Amygdala (tissue), 56 donors: Measurements from ENCODE around the gene ANKRD23.

Experiments used
- DNase-seq, 56 donors: peaks; one replicate each; lab custom pipeline; 2025; lab: John Stamatoyannopoulos, UW

Gene ANKRD23

GRCh38 chr2:96839875-96840850, 3.7 kb downstream of the ANKRD23 start:
- no peak for DNase-seq

DNA sequence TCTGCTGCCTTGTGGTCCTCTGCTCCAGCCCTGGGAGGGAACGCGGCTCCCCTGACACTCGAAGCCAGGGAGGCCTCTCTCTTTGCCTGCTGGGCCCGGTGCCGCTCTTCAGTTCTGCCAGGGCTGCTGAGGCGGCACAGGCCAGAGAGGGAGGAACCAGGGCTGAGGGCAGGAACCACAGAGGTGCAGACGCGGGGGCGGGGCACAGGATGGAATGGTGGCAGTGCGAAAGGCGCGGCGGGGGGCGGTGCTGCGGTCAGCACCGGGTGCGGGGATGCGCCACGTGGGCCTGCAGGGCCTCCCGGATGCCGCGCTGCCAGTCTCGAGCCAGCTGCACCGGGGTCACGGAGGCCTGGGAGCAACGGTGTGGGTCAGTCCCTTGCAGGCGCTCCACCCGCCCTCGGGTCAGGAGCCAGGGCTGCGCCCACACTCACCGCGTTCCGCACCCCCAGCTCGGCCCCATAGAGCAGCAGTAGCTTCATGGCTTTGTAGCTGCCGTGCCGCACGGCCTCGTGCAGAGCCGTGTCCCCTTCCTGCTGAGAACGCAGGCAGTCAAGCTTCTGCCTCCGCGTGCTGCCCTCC, 4.4 kb downstream of the ANKRD23 start:
- no peak for DNase-seq

DNA sequence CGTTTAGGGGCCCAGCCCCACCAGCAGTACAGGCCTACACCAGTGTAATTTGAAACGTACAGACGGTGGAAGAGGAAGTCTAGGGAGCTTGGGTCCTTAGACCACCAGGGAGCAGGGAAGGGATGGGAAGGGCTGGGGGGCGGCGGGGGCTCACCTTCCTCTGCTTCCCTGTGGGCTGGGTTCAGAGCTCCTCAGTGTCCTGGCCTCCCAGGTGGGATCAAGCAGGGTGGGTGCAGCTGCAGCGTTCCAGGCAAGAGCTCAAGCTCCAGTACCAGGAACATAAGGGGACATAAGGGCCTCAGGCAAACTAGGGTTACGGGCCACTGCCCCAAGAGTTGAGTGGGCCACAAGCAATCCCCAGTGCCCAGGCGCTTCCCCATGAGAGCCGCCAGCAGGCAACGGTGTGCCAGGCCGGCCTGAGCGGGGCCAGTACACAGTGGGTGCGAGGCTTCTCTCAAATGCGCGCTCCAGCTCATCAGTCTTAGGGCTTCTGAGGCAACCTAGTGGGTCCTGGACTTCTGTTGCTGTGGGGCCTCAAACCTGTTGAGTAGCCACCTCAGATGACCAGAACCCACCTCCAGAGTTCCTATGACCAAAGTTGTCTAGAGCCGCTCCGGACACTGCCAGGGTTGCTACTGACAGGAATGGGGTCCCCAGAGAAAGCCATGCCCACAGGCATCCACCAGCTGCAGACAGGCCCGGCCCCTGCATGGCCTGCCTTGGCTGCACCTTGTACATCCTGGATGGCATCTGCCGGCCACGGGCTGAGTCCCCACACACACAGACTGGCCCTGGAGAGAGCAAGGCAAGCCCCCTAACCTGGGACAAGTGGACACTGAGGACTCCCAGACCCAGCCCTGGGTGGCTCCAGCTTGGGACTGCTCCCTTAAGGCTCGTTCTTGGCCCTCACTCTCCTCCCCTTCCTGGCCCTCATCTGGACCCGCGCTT, 5.2 kb downstream of the ANKRD23 start:
- DNase-seq, result no peak

- DNase-seq, result no peak
Measured at GRCh38 chr2:96837575-96837974, 6.2 kb downstream of the ANKRD23 start.

DNA sequence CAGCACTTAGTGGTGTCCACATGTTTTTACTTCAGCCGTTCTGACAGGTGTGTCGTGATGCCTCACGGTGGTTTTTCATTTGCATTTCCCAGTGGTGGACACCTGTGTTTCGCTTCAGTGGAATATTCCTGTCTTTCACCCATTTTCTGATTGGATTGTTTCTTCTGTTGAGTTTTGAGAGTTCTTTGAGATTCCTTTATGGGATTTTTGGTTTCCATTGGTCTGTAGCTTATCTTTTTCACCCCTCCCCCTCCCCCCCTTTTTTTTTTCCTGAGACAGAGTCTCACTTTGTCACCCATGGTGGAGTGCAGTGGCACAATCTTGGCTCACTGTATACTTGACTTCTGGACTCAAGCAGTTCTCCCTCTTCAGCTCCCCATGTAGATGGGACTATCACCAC, 8.0 kb downstream of the ANKRD23 start:
- DNase-seq, result no peak

GRCh38 chr2:96832754-96833507, 10.9 kb downstream of the ANKRD23 start:
- DNase-seq, result no peak

- no peak for DNase-seq
Measured at GRCh38 chr2:96832408-96832753, 11.4 kb downstream of the ANKRD23 start.

GRCh38 chr2:96831679-96832078, 12.1 kb downstream of the ANKRD23 start:
- DNase-seq, result no peak

GRCh38 chr2:96830044-96830562, 13.7 kb downstream of the ANKRD23 start:
- no peak for DNase-seq

DNA sequence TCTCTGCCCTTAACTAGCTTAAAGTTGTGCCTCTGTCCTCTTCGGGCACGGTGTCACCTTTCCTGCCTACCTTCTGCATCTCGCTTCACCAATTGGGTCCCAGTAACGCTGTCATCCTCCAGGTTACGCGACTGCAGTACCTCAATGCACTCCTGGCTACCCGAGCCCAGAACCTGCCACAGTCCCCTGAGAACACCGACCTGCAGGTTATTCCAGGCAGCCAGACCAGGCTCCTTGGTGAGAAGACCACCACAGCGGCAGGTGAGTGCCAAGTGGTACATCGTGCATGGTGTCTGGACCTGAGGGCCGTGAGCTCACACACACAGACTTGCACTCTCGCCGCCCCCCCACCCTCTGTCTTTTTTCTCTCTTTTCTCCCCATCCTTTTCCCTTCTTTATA, 14.9 kb downstream of the ANKRD23 start:
- no peak for DNase-seq

GRCh38 chr2:96828436-96828835, 15.4 kb downstream of the ANKRD23 start:
- no peak for DNase-seq

DNA sequence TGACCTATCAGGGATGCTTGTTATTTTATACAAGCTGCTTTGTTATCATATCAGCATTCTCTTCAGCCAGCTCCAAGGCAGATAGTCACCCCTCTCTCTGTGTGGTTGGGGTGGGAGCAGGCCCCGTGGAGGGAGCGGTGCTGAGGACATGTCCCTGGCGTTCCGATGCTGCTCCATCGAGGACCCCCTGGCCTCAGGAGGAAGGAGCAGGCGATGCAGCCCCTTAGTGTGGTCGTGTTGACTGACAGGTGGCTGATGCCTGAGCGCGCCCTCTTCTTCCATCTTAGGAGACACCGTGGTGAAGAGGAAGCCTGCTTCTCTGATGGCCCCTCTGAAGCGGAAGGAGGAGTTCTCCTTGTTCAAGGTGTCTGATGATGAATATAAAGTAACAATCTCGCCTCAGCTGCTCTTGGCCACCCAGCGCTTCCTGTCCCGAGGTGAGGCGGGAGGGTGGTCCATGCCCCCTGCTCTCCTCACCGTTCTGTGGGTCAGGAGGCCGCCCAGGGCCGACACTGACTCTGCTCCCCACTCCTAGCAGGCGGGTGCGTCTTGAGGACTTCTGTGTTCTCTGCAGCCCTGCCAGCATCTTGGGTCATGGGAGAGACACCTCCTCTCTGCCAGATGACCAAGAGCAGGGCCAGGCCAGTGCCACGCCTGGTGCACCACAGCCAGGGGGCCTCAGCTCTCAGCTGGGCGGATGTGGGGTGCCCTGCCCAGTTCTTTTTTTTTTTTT, 17.1 kb downstream of the ANKRD23 start:
- DNase-seq, result no peak

DNA sequence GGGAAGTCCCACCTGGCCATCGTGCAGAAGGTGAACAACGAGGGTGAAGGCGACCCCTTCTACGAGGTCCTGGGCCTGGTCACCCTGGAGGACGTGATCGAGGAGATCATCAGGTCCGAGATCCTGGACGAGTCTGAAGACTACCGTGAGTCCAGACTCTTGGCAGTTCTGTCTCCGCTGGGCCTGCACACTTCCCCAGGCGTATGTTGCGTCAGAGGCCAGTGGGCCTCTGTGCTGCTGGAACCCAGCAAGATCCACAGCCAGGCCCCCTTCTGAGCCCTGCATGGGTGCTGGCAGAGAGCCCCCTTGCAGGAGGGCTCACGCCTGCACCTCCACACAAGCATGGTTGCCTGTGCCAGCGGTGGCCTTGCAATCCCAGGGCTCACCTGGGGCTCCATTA, 18.8 kb downstream of the ANKRD23 start:
- no peak for DNase-seq

DNA sequence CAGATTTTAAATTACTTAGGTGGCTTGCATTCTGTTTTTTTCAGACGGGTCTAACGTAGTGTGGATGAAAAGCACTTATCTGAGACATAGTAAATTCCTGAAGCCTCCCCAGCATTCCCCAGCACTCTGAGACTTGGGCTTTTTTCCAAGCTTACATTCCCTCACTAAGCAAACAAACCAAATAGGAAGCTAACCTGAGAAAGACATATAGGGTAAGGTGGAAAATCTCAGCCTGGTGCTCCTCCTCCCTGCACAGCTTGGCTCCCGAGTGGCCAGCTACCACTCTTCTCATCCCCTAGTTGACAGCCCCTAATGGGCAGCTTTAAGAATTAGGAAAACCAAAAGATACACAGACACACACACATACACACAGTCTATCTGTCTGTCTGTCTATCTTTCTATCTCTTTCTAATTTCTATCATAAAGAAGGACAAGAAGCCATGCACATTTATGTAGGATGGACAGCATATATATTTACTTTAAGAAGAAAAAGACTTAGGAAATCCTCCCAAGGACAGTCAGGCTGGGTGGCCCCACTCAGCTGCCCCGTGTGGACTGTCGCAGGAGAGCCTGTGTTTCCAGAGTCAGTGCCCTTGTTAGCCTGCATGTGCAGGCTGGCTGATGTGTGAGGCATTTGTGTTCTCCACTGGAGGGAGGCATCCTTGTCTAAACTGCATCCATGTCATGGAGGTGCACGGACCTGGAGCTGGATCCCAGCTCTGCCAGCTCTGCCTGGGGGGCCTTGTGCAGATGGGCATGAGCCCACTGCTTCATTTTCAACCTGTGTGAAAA, 19.5 kb downstream of the ANKRD23 start:
- DNase-seq, result no peak

GRCh38 chr2:96823198-96823597, 20.6 kb downstream of the ANKRD23 start:
- no peak for DNase-seq

- peak in 1 of 56 donors; percentile 25 for DNase-seq
Measured at GRCh38 chr2:96822786-96823185, 21.0 kb downstream of the ANKRD23 start.

DNA sequence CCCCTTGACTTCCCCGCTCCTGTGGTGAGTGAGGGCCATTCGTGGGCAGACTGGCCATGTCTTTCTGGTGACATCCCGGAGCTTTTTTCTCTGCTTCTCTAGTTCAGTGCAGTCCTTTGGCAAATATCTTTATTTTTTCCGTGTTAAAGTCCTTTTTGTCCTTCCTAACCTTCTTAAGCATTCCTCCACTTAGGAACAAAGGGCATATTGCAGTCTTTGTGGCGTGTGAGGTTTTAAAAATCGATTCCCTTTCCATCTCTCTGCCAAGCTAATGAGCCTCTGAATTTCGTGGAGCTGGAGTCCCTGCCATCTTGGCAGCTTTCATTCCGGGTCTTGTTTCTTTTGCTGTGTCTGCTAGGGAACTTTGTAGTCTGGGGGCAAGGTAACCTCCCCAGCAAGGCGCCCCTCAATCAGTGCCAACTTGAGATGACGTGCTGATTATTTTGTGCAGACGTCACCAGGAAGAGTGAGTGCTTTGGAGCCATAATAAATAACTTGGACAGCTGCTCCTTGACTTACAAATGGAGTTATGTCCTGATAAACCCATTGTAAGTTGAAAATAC, 22.6 kb downstream of the ANKRD23 start:
- DNase-seq, result no peak

- DNase-seq, result no peak
Measured at GRCh38 chr2:96819876-96820511, 23.8 kb downstream of the ANKRD23 start.
